ENCODE data around the gene SMAD3. TPM values are rescaled to one million over a fixed set of nuclear protein-coding genes. Genes with fewer than 3 reads are reported as not detected.

The SMAD3 gene
- total RNA-seq, 1 experiment from 2014 or later = 89.2 TPM

DNA sequence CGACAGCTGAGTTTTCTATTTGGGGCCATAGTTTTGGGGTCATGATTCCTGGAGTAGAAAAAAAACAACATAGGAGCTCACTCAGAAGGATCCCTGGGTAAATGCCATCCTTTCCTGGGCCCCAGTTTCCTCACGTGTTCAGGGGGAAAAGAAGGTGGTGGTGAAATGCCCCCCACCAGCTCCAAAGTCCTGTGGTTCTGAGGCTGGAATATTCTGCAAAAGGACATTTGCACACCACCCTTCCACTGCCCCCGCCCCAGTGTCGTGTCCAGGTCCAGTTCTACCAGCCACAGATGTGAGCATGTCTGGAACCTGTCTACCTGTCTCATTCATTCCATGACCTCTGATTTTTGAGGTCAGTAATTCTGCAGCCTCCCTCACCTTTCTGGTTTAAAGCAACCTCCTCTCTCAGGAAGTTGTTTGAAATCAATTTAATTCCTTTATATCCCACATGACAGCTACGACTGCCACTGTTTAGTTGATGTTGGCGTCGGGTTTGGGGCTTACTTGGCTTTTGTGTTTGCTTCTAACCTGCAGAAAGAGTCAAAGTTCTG lies 82.1 kb downstream of the SMAD3 start:
- Histone ChIP-seq H3K36me3 (ENCODE audit: control insufficient read depth in 1 of 2, insufficient read depth in 2 of 2, low read length in 2 of 2) (no peaks in the 10 kb centered on the region), H3K27ac (ENCODE audit: low read depth, low read length) (peak overlapping the region; percentile 32; the same call in 1 of the 2 replicates), H4K20me1 (ENCODE audit: insufficient read depth) (no peaks in the 10 kb centered on the region), H3K9ac (ENCODE audit: low read length) (peak overlapping the region; percentile 71), H3K9me3 (ENCODE audit: control insufficient read depth in 1 of 2, insufficient read depth in 1 of 2, low read depth in 1 of 2, low read length in 2 of 2) (no peaks in the 10 kb centered on the region), H3K27me3 (ENCODE audit: insufficient read depth, low read length) (no peaks in the 10 kb centered on the region), H3K9me2 (ENCODE audit: insufficient read depth) (no peaks in the 10 kb centered on the region), H3K4me3 (replicated peaks in 1 of 2; ENCODE audit: low read depth in 1 of 2, low read length in 2 of 2) (0 out of 4 replicates have a peak overlapping the region, but pooled peaks of 1 of the 2 experiments have one; percentile 5), H2AFZ (ENCODE audit: low read depth, low read length, poor library complexity, severe bottlenecking) (no peak overlapping the region), H3K79me2 (ENCODE audit: insufficient read depth, low read length) (peaks cover 87% of the 10 kb centered on the region), H3K4me2 (ENCODE audit: low read length) (peak overlapping the region; percentile 70), H3K4me1 (ENCODE audit: control insufficient read depth in 1 of 2, insufficient read depth in 2 of 2, low read length in 2 of 2) (peaks cover 73 to 100% of the 10 kb centered on the region in 2 experiments)
- no peak for ATAC-seq
- RAD21 ChIA-PET (ENCODE audit: low non-redundant PET in 1 of 2, low total read pairs in 2 of 2, uncharacterized antibody in 2 of 2, unreplicated experiment in 2 of 2) = no interaction called here
- intact Hi-C loops (cut with micrococcal nuclease) = no loop called here
- TF ChIP-seq JUND (IDR thresholded peaks at IDR 0.05) = no peak
- no TSS peak for BruUV-seq (replicated peaks)
- CTCF ChIA-PET = no interaction called here
- POLR2A ChIA-PET = interaction anchor here (1.1 to 3.0 kb wide), 3 partner anchors 9 to 41 kb away, joined by 3 to 12 read pairs (median 6); no protein-coding TSS in a partner anchor
- DNase-seq (ENCODE audit: low read depth, low spot score) = no peak

GRCh38 chr15:67148196-67148701 lies 82.8 kb downstream of the SMAD3 start:
- intact Hi-C loops (cut with micrococcal nuclease) = loop anchor here (2.0 kb wide), 1 partner anchor 83 kb away; the partner anchor contains the start of gene SMAD3
- H3K9ac ChIP-seq (ENCODE audit: low read length) = peak overlapping the region; percentile 71
- H3K9me2 ChIP-seq (ENCODE audit: insufficient read depth) = no peaks in the 10 kb centered on the region

More at GRCh38 chr15:67148196-67148701, 82.8 kb downstream of the SMAD3 start:
- peak overlapping the region; percentile 70 for H3K4me2 ChIP-seq (ENCODE audit: low read length)
- ChIA-PET CTCF (interaction anchor here (1.0 to 1.1 kb wide), 2 partner anchors 9 to 202 kb away, joined by 3 to 5 read pairs; no protein-coding TSS in a partner anchor), RAD21 (ENCODE audit: low non-redundant PET in 1 of 2, low total read pairs in 2 of 2, uncharacterized antibody in 2 of 2, unreplicated experiment in 2 of 2) (interaction anchor here in 1 of 2 experiments (0.6 to 1.7 kb wide), 2 partner anchors 104 to 202 kb away, joined by 3 read pairs; no protein-coding TSS in a partner anchor), POLR2A (interaction anchor here (0.7 to 2.4 kb wide), 7 partner anchors 10 to 106 kb away, joined by 3 to 13 read pairs (median 5); partner anchors contain the start of genes AAGAB and IQCH)
- no peak overlapping the region for H2AFZ ChIP-seq (ENCODE audit: low read depth, low read length, poor library complexity, severe bottlenecking)
- no peaks in the 10 kb centered on the region for H3K9me3 ChIP-seq (ENCODE audit: control insufficient read depth in 1 of 2, insufficient read depth in 1 of 2, low read depth in 1 of 2, low read length in 2 of 2)
- peaks cover 69 to 99% of the 10 kb centered on the region in 2 experiments for H3K4me1 ChIP-seq (ENCODE audit: control insufficient read depth in 1 of 2, insufficient read depth in 2 of 2, low read length in 2 of 2)
- peak overlapping the region; percentile 84; the same call in 1 of the 2 replicates for H3K27ac ChIP-seq (ENCODE audit: low read depth, low read length)
- no peaks in the 10 kb centered on the region for H3K27me3 ChIP-seq (ENCODE audit: insufficient read depth, low read length)
- H3K4me3 ChIP-seq (replicated peaks in 1 of 2; ENCODE audit: low read depth in 1 of 2, low read length in 2 of 2) = peak overlapping the region in 1 of 2 experiments; percentile 5; a peak in 1 of 4 replicates
- H3K79me2 ChIP-seq (ENCODE audit: insufficient read depth, low read length) = peaks cover 86% of the 10 kb centered on the region
- no peaks in the 10 kb centered on the region for H3K36me3 ChIP-seq (ENCODE audit: control insufficient read depth in 1 of 2, insufficient read depth in 2 of 2, low read length in 2 of 2)
- ATAC-seq = no peak
- DNase-seq (ENCODE audit: low read depth, low spot score) = no peak
- TF ChIP-seq RAD21 (IDR thresholded peaks at IDR 0.05; ENCODE audit: low read depth) = no peak
- TF ChIP-seq, protein P1, sequence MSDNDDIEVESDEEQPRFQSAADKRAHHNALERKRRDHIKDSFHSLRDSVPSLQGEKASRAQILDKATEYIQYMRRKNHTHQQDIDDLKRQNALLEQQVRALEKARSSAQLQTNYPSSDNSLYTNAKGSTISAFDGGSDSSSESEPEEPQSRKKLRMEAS (IDR thresholded peaks at IDR 0.05) = no peak
- no peak for TF ChIP-seq SP1 (IDR thresholded peaks at IDR 0.05; ENCODE audit: low read depth)
- TF ChIP-seq POLR2AphosphoS5 (IDR thresholded peaks at IDR 0.05; ENCODE audit: low read depth, low read length) = no peak
- no peak for TF ChIP-seq JUND (IDR thresholded peaks at IDR 0.05)
- TF ChIP-seq TCF7L2 (IDR thresholded peaks at IDR 0.05; ENCODE audit: borderline replicate concordance, extremely low read depth, insufficient read depth, insufficient read length) = no peak
- TF ChIP-seq, protein P2, sequence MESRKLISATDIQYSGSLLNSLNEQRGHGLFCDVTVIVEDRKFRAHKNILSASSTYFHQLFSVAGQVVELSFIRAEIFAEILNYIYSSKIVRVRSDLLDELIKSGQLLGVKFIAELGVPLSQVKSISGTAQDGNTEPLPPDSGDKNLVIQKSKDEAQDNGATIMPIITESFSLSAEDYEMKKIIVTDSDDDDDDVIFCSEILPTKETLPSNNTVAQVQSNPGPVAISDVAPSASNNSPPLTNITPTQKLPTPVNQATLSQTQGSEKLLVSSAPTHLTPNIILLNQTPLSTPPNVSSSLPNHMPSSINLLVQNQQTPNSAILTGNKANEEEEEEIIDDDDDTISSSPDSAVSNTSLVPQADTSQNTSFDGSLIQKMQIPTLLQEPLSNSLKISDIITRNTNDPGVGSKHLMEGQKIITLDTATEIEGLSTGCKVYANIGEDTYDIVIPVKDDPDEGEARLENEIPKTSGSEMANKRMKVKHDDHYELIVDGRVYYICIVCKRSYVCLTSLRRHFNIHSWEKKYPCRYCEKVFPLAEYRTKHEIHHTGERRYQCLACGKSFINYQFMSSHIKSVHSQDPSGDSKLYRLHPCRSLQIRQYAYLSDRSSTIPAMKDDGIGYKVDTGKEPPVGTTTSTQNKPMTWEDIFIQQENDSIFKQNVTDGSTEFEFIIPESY (IDR thresholded peaks at IDR 0.05; ENCODE audit: extremely low read depth, insufficient replicate concordance, low read length) = no peak
- TF ChIP-seq YY1 (IDR thresholded peaks at IDR 0.05; ENCODE audit: extremely low read depth, insufficient replicate concordance, low read depth, low read length) = no peak
- TF ChIP-seq, protein P3, sequence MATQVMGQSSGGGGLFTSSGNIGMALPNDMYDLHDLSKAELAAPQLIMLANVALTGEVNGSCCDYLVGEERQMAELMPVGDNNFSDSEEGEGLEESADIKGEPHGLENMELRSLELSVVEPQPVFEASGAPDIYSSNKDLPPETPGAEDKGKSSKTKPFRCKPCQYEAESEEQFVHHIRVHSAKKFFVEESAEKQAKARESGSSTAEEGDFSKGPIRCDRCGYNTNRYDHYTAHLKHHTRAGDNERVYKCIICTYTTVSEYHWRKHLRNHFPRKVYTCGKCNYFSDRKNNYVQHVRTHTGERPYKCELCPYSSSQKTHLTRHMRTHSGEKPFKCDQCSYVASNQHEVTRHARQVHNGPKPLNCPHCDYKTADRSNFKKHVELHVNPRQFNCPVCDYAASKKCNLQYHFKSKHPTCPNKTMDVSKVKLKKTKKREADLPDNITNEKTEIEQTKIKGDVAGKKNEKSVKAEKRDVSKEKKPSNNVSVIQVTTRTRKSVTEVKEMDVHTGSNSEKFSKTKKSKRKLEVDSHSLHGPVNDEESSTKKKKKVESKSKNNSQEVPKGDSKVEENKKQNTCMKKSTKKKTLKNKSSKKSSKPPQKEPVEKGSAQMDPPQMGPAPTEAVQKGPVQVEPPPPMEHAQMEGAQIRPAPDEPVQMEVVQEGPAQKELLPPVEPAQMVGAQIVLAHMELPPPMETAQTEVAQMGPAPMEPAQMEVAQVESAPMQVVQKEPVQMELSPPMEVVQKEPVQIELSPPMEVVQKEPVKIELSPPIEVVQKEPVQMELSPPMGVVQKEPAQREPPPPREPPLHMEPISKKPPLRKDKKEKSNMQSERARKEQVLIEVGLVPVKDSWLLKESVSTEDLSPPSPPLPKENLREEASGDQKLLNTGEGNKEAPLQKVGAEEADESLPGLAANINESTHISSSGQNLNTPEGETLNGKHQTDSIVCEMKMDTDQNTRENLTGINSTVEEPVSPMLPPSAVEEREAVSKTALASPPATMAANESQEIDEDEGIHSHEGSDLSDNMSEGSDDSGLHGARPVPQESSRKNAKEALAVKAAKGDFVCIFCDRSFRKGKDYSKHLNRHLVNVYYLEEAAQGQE (IDR thresholded peaks at IDR 0.05; ENCODE audit: low read depth) = no peak
- no peak for TF ChIP-seq FOSL1 (IDR thresholded peaks at IDR 0.05; ENCODE audit: low read depth)
- no peak for TF ChIP-seq ELF1 (IDR thresholded peaks at IDR 0.05; ENCODE audit: borderline replicate concordance, low read depth)
- TF ChIP-seq POLR2A (IDR thresholded peaks at IDR 0.05; ENCODE audit: borderline replicate concordance, extremely low read depth, insufficient read depth, insufficient read length) = no peak
- no TSS peak for BruUV-seq (replicated peaks)
- H4K20me1 ChIP-seq (ENCODE audit: insufficient read depth) = no peaks in the 10 kb centered on the region
